ENCODE data around the gene ADCY5.

- TF ChIP-seq TAF1 (IDR thresholded peaks at IDR 0.05; ENCODE audit: borderline replicate concordance, low read depth, low read length) (no peak), POLR2A (IDR thresholded peaks at IDR 0.05; ENCODE audit: low read depth, low read length) (no peak), POLR2AphosphoS5 (IDR thresholded peaks at IDR 0.05; ENCODE audit: low read depth, low read length) (no peak)
Observed at GRCh38 chr3:123383091-123384053, 65.5 kb downstream of the ADCY5 start.

All from GM12892 (cell line).